ENCODE data around the gene SECISBP2. TPM values are rescaled to one million over a fixed set of nuclear protein-coding genes. Genes with fewer than 3 reads are reported as not detected.

The SECISBP2 gene
- total and polyA plus RNA-seq, 2 of the 13 experiments (the other 11 are each of a cell fraction or from before 2014, with no cell fraction given), result 32.4 to 38.0 TPM

DNA sequence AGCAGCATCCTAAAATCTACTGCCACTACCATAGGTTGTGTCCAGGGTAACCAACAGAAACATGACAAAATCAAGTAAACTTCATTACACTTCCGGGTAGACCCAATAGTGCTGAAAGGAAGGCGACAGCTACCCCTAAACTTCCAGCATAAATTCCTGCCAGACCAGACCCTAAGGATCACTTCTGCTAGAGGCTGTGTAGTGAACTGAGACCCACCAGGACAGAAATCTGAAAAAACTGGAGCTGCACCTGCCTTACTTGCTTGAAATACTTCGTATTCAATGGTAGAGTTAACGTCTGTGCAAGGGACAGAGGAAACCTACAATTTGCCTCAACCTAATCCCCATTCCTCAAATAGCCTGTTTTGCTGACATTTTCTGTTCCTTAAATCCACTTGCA is 1.0 kb upstream of the SECISBP2 start (continued):
- TF ChIP-seq, protein P1, sequence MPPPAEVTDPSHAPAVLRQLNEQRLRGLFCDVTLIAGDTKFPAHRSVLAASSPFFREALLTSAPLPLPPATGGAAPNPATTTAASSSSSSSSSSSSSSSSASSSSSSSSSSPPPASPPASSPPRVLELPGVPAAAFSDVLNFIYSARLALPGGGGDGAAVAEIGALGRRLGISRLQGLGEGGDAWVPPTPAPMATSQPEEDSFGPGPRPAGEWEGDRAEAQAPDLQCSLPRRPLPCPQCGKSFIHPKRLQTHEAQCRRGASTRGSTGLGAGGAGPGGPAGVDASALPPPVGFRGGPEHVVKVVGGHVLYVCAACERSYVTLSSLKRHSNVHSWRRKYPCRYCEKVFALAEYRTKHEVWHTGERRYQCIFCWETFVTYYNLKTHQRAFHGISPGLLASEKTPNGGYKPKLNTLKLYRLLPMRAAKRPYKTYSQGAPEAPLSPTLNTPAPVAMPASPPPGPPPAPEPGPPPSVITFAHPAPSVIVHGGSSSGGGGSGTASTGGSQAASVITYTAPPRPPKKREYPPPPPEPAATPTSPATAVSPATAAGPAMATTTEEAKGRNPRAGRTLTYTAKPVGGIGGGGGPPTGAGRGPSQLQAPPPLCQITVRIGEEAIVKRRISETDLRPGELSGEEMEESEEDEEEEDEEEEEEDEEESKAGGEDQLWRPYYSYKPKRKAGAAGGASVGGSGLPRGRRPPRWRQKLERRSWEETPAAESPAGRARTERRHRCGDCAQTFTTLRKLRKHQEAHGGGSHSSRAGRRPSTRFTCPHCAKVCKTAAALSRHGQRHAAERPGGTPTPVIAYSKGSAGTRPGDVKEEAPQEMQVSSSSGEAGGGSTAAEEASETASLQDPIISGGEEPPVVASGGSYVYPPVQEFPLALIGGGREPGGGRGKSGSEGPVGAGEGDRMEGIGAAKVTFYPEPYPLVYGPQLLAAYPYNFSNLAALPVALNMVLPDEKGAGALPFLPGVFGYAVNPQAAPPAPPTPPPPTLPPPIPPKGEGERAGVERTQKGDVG (CRISPR knock-in tag; IDR thresholded peaks at IDR 0.05; ENCODE audit: borderline replicate concordance), result no peak

DNA sequence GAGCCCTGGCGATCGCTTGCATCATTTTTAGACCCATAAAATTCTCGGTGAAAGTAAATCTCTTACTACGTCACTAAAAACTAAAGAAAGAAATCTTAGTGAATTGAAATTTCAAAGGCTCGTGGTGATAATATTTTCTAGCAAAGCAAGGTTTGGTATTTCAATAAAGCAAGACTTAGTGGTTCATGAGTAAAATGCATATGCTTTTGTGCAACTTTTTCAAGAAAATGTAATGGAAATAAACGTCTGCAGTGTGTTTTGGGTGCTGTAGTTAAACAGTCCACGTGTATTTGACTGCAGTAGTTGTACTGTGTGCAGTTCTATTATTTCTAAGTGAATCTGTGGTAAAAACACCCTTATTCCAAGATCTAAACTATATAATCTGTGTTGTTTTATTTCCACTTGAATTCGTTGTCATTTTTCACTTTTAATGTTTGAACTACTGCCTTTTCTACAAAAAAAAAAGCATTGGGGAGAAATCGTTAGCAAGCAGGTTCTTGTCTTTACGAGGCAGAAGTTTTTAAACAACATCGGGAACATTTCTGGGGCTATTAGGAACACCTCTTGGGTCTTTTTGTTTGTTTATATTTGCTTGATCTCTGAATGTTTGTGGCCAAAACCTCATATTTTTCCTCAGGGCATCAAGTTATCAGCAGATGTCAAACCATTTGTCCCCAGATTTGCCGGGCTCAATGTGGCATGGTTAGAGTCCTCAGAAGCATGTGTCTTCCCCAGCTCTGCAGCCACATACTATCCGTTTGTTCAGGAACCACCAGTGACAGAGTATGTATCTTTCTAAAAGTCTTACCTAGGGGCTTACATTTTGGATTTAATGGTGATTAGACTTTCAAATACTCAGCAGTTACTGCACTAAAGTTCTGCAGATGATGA is 960 bp downstream of the SECISBP2 start:
- H3K9ac ChIP-seq (ENCODE audit: insufficient read depth, low read depth, low read length), result peak overlapping the region; percentile 97
- peak overlapping the region; percentile 98 for H3K27ac ChIP-seq (ENCODE audit: extremely low read length, insufficient read depth, low read length)
- no peak for FAIRE-seq
- H3K79me2 ChIP-seq (ENCODE audit: insufficient read depth, low read length), result peaks cover 81% of the 10 kb centered on the region
- CTCF ChIA-PET (ENCODE audit: low intra/inter-chr PET ratio, low total read pairs), result interaction anchor here (2.3 kb wide), 1 partner anchor 230 kb away, joined by 13 read pairs; no protein-coding TSS in a partner anchor
- H3K4me2 ChIP-seq (ENCODE audit: low read depth, low read length), result peak overlapping the region; percentile 80
- POLR2A ChIA-PET, result interaction anchor here (1.0 to 2.0 kb wide), 5 partner anchors 9 to 237 kb away, joined by 3 to 17 read pairs (median 7); partner anchors contain the start of gene CKS2
- H2AFZ ChIP-seq (ENCODE audit: low read length), result no peak overlapping the region
- H3K4me1 ChIP-seq (ENCODE audit: insufficient read depth, low read length), result peaks cover 76% of the 10 kb centered on the region
- no peaks in the 10 kb centered on the region for H3K27me3 ChIP-seq (ENCODE audit: control insufficient read depth in 1 of 2, insufficient read depth in 2 of 2, low read length in 2 of 2)
- intact Hi-C loops (cut with micrococcal nuclease; ENCODE audit: unreplicated experiment), result loop anchor here (1.0 kb wide), 1 partner anchor 229 kb away; no protein-coding TSS in a partner anchor
- TSS peak; percentile 24 for BruUV-seq (replicated peaks)
- no peaks in the 10 kb centered on the region for H3K9me3 ChIP-seq (ENCODE audit: low read length)
- H3K36me3 ChIP-seq (replicated peaks in 1 of 2; ENCODE audit: control insufficient read depth in 1 of 2, insufficient read depth in 2 of 2, low read length in 2 of 2), result peaks cover 0 to 23% of the 10 kb centered on the region in 2 experiments; a peak in 2 of 5 replicates
- peaks cover 2% of the 10 kb centered on the region; the same call in 1 of the 2 replicates for H4K20me1 ChIP-seq (ENCODE audit: insufficient read depth, low read length)
- 7% methylated on average over 13 of the region's 13 CpGs for WGBS (ENCODE audit: low lambda C conversion rate)
- ATAC-seq, result no peak
- in situ Hi-C loops (cut with HindIII; ENCODE audit: extremely low pct_ligation_motif_present, low pct_unique_long_range_greater_than_20kb), result loop anchor here (10.0 kb wide), 1 partner anchor 236 kb away; no protein-coding TSS in a partner anchor
- H3K4me3 ChIP-seq (replicated peaks in 1 of 3; ENCODE audit: insufficient read depth in 1 of 3, low read depth in 2 of 3, low read length in 3 of 3), result peak overlapping the region; percentile 71 to 81 (median 71)
- no peak for DNase-seq (ENCODE audit: low spot score)
- TF ChIP-seq, protein P2, sequence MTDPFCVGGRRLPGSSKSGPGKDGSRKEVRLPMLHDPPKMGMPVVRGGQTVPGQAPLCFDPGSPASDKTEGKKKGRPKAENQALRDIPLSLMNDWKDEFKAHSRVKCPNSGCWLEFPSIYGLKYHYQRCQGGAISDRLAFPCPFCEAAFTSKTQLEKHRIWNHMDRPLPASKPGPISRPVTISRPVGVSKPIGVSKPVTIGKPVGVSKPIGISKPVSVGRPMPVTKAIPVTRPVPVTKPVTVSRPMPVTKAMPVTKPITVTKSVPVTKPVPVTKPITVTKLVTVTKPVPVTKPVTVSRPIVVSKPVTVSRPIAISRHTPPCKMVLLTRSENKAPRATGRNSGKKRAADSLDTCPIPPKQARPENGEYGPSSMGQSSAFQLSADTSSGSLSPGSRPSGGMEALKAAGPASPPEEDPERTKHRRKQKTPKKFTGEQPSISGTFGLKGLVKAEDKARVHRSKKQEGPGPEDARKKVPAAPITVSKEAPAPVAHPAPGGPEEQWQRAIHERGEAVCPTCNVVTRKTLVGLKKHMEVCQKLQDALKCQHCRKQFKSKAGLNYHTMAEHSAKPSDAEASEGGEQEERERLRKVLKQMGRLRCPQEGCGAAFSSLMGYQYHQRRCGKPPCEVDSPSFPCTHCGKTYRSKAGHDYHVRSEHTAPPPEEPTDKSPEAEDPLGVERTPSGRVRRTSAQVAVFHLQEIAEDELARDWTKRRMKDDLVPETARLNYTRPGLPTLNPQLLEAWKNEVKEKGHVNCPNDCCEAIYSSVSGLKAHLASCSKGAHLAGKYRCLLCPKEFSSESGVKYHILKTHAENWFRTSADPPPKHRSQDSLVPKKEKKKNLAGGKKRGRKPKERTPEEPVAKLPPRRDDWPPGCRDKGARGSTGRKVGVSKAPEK (CRISPR knock-in tag; IDR thresholded peaks at IDR 0.05; ENCODE audit: borderline replicate concordance), result no peak
- TF ChIP-seq RNF2 (conservative IDR thresholded peaks at IDR 0.05; ENCODE audit: low read depth), result no peak
- TF ChIP-seq, protein P3, sequence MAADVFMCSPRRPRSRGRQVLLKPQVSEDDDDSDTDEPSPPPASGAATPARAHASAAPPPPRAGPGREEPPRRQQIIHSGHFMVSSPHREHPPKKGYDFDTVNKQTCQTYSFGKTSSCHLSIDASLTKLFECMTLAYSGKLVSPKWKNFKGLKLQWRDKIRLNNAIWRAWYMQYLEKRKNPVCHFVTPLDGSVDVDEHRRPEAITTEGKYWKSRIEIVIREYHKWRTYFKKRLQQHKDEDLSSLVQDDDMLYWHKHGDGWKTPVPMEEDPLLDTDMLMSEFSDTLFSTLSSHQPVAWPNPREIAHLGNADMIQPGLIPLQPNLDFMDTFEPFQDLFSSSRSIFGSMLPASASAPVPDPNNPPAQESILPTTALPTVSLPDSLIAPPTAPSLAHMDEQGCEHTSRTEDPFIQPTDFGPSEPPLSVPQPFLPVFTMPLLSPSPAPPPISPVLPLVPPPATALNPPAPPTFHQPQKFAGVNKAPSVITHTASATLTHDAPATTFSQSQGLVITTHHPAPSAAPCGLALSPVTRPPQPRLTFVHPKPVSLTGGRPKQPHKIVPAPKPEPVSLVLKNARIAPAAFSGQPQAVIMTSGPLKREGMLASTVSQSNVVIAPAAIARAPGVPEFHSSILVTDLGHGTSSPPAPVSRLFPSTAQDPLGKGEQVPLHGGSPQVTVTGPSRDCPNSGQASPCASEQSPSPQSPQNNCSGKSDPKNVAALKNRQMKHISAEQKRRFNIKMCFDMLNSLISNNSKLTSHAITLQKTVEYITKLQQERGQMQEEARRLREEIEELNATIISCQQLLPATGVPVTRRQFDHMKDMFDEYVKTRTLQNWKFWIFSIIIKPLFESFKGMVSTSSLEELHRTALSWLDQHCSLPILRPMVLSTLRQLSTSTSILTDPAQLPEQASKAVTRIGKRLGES (CRISPR knock-in tag; IDR thresholded peaks at IDR 0.05; ENCODE audit: borderline replicate concordance), result no peak
- TF ChIP-seq ZNF878 (CRISPR knock-in tag; IDR thresholded peaks at IDR 0.05), result no peak
- TF ChIP-seq PHF20 (CRISPR knock-in tag; IDR thresholded peaks at IDR 0.05), result no peak
- no peak for TF ChIP-seq YEATS2 (CRISPR knock-in tag; IDR thresholded peaks at IDR 0.05; ENCODE audit: borderline replicate concordance)
- no peak for TF ChIP-seq YEATS4 (CRISPR knock-in tag; IDR thresholded peaks at IDR 0.05; ENCODE audit: borderline replicate concordance)
